HG03432 (cell line): ENCODE results near the gene DHCR24.
A peak's percentile ranks its signal among the peaks of the same experiment; 100 is the strongest.

Experiments
- ATAC-seq: cut with Tn5 transposase; IDR thresholded peaks from one replicate; pipeline ENCODE4 v1.9.1; 2021; ENCODE audit warnings: mild to moderate bottlenecking, moderate library complexity; ENCODE audit not compliant: unreplicated experiment

Gene DHCR24

GRCh38 chr1:54818461-54819194, 68.4 kb downstream of the DHCR24 start:
- ATAC-seq, result no peak

- no peak for ATAC-seq
Observed at GRCh38 chr1:54816951-54817350, 70.0 kb downstream of the DHCR24 start.

- no peak for ATAC-seq
Observed at GRCh38 chr1:54816130-54816529, 70.9 kb downstream of the DHCR24 start.

GRCh38 chr1:54815086-54815876, 71.7 kb downstream of the DHCR24 start:
- no peak for ATAC-seq

- no peak for ATAC-seq
Observed at GRCh38 chr1:54814571-54814970, 72.4 kb downstream of the DHCR24 start.

- ATAC-seq, result no peak
Observed at GRCh38 chr1:54814126-54814498, 72.9 kb downstream of the DHCR24 start.

GRCh38 chr1:54813485-54814125, 73.4 kb downstream of the DHCR24 start:
- peak; percentile 7 for ATAC-seq

- ATAC-seq, result peak; percentile 43
Observed at GRCh38 chr1:54812801-54813484, 74.1 kb downstream of the DHCR24 start.

- ATAC-seq, result no peak
Observed at GRCh38 chr1:54811739-54812655, 75.0 kb downstream of the DHCR24 start.

GRCh38 chr1:54811066-54811465, 75.9 kb downstream of the DHCR24 start:
- ATAC-seq, result no peak

- peak; percentile 65 for ATAC-seq
Observed at GRCh38 chr1:54810153-54810942, 76.6 kb downstream of the DHCR24 start.

GRCh38 chr1:54809496-54810074, 77.4 kb downstream of the DHCR24 start:
- no peak for ATAC-seq

GRCh38 chr1:54808443-54809207, 78.4 kb downstream of the DHCR24 start:
- no peak for ATAC-seq

- ATAC-seq, result no peak
Observed at GRCh38 chr1:54807756-54808155, 79.2 kb downstream of the DHCR24 start.

- no peak for ATAC-seq
Observed at GRCh38 chr1:54806931-54807611, 79.9 kb downstream of the DHCR24 start.

GRCh38 chr1:54805981-54806381, 81.0 kb downstream of the DHCR24 start:
- ATAC-seq, result no peak

GRCh38 chr1:54805466-54805865, 81.5 kb downstream of the DHCR24 start:
- no peak for ATAC-seq
